Skin epidermis (tissue), 12 donors: ENCODE measurements around the gene GPHB5.

Experiments
- H3K27ac ChIP-seq, 21 experiments: fragments of 200-600 bp; sonication (generic) in 11 of 21; one replicate each; pipeline ENCODE4 v1.5.0; 2020; ENCODE audit warnings: mild to moderate bottlenecking in 3 of 21, inconsistent platforms in 2 of 21, moderate library complexity in 2 of 21
- H3K4me3 ChIP-seq, 7 experiments: fragments of 200-600 bp; sonication (generic) in 2 of 7; one replicate each; pipeline ENCODE4 v1.5.0; 2020; ENCODE audit warnings: inconsistent platforms in 2 of 7, mild to moderate bottlenecking in 2 of 7, moderate library complexity in 1 of 7

Gene GPHB5

GRCh38 chr14:63269561-63270225 lies 49.0 kb downstream of the GPHB5 start:
- Histone ChIP-seq H3K4me3 (no peak overlapping the region), H3K27ac (no peak overlapping the region)

- H3K27ac ChIP-seq, result no peak overlapping the region
- no peak overlapping the region for H3K4me3 ChIP-seq
Measured at GRCh38 chr14:63268771-63269170, 50.0 kb downstream of the GPHB5 start.

- no peak overlapping the region for H3K27ac ChIP-seq
- H3K4me3 ChIP-seq, result no peak overlapping the region
Measured at GRCh38 chr14:63267171-63267570, 51.6 kb downstream of the GPHB5 start.

- H3K27ac ChIP-seq, result no peak overlapping the region
- no peak overlapping the region for H3K4me3 ChIP-seq
Measured at GRCh38 chr14:63266106-63266505, 52.6 kb downstream of the GPHB5 start.
